Upper lobe of right lung (tissue), 1 donor: ENCODE measurements around the gene SLU7. TPM values are rescaled to one million over a fixed set of nuclear protein-coding genes. Genes with fewer than 3 reads are reported as not detected.

Experiments
- ATAC-seq: fragments of 200-7000 bp; cut with Tn5 transposase; one replicate; pipeline ENCODE4 v1.9.1; 2020; ENCODE audit warnings: mild to moderate bottlenecking, moderate library complexity
- DNase-seq: peaks from one replicate; pipeline ENCODE4 v3.0.0-alpha.2; 2020
- H3K27ac ChIP-seq: fragments of 200-600 bp; one replicate; pipeline ENCODE4 v1.8.0; 2022
- H3K27me3 ChIP-seq: fragments of 200-600 bp; one replicate; pipeline ENCODE4 v1.8.0; 2022; ENCODE audit warnings: mild to moderate bottlenecking
- H3K36me3 ChIP-seq: fragments of 200-600 bp; one replicate; pipeline ENCODE4 v1.8.0; 2022
- H3K4me1 ChIP-seq: fragments of 200-600 bp; one replicate; pipeline ENCODE4 v1.8.0; 2022
- H3K4me3 ChIP-seq: fragments of 200-600 bp; one replicate; pipeline ENCODE4 v1.8.0; 2022; ENCODE audit warnings: mild to moderate bottlenecking
- H3K9me3 ChIP-seq: fragments of 200-600 bp; one replicate; pipeline ENCODE4 v1.8.0; 2022
- intact Hi-C: fragments of 100-400 bp; cut with DNase I; formaldehyde crosslinking; loops from one replicate; pipeline ENCODE4 v1.11.0; 2022
- total RNA-seq: library from RNA; stranded (reverse); fragmentation: NEBNext Ultra II Directional; extraction: Animal tissue kit (Norgen Biotek cat#: 25700); gene quantifications from one replicate; pipeline ENCODE4 v1.2.1, GENCODE V29; 2021
- TF ChIP-seq, protein P1 (sequence below): fragments of 200-600 bp; IDR thresholded peaks from one replicate; pipeline ENCODE4 v1.8.0; 2022; ENCODE audit warnings: antibody characterized with exemption
- donor health status: DM: no; HTN: yes; CAD: no; lungs with severe emphysema.

SLU7 gene
- total RNA-seq, 1 donor from 2014 or later, result 49.2 TPM

DNA sequence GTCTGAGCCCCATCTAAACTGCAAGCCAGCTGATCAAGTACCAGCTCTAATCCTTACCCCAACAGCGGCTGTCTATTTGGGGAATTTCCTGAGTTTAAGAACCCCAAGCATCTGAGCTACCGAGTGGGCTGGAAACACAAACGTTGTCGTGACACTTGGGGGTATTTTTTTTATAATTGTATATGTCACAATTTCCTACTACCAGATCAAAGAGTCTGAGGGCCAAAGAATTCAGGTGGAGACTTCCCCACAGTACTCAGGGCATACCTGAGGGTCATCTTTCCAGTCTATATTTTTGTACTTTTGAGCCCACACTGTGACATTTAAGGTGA, 45.6 kb upstream of the SLU7 start:
- Histone ChIP-seq H3K36me3 (no peaks in the 10 kb centered on the region), H3K4me1 (peaks cover 20% of the 10 kb centered on the region), H3K27ac (no peak overlapping the region), H3K9me3 (no peaks in the 10 kb centered on the region), H3K27me3 (no peaks in the 10 kb centered on the region), H3K4me3 (no peak overlapping the region)
- intact Hi-C loops, result no loop called here
- DNase-seq (no peak), ATAC-seq (no peak)
- TF ChIP-seq, protein P1, sequence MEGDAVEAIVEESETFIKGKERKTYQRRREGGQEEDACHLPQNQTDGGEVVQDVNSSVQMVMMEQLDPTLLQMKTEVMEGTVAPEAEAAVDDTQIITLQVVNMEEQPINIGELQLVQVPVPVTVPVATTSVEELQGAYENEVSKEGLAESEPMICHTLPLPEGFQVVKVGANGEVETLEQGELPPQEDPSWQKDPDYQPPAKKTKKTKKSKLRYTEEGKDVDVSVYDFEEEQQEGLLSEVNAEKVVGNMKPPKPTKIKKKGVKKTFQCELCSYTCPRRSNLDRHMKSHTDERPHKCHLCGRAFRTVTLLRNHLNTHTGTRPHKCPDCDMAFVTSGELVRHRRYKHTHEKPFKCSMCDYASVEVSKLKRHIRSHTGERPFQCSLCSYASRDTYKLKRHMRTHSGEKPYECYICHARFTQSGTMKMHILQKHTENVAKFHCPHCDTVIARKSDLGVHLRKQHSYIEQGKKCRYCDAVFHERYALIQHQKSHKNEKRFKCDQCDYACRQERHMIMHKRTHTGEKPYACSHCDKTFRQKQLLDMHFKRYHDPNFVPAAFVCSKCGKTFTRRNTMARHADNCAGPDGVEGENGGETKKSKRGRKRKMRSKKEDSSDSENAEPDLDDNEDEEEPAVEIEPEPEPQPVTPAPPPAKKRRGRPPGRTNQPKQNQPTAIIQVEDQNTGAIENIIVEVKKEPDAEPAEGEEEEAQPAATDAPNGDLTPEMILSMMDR, result no peak

DNA sequence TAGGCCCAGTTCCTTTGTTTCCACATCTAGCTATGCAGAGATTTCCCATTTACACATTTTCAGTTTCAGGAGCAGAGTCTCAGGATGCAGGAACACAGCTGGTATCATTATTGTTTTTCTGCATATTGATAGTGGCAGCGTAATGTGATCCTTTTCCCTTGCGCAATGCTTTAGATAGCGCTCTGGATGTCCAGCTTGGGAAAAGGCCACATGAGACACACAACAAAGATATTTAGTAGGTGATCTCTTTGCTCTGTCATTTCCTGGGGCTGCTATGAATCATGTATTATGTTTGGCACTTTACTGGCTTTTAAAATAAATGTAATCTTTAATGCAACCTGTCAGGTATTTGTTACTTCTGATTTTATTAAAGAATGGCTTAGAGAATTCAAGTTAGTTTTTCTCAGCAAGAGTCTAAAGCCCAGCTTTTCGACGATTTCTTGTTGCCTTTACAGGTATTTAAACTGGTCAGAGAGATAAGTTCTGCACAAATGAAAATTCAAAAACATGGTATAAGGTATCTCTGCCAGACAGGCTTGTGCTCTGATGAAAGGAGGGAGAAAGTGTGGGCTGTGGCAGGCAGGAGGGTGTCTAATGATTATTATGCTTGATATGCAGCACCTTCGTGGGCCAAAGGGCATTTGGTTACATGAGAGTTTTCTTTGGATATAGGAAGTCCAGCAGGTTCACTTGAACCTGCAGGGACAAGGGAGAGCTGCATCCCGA, 45.0 kb upstream of the SLU7 start:
- no peaks in the 10 kb centered on the region for H3K9me3 ChIP-seq
- intact Hi-C loops, result no loop called here
- TF ChIP-seq, protein P1, result no peak
- H3K27ac ChIP-seq, result no peak overlapping the region
- peaks cover 20% of the 10 kb centered on the region for H3K4me1 ChIP-seq
- no peaks in the 10 kb centered on the region for H3K27me3 ChIP-seq
- H3K4me3 ChIP-seq, result no peak overlapping the region
- H3K36me3 ChIP-seq, result no peaks in the 10 kb centered on the region
- ATAC-seq (no peak), DNase-seq (no peak)

DNA sequence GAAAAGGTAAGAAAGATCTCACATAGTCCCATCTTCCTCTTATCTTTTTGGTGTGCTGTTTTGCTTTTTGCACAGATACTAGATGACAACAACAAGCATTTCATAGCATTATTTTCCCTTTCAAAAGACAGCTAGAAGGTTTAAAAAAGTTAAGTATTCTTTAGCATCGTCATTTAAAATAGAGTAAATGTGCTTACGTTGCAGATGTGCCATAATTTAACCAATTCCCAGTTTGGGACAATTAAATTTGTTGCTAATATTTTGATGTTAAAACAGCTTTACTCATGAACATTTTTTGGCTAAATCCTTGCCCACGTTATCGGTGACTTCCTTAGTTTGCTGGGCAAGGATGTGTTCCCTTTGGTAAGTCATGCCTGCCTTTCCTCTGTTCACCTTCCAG, 44.3 kb upstream of the SLU7 start:
- H3K36me3 ChIP-seq, result no peaks in the 10 kb centered on the region
- no peaks in the 10 kb centered on the region for H3K9me3 ChIP-seq
- H3K27ac ChIP-seq, result no peak overlapping the region
- DNase-seq (no peak), ATAC-seq (no peak)
- H3K4me1 ChIP-seq, result peaks cover 19% of the 10 kb centered on the region
- TF ChIP-seq, protein P1, result no peak
- no peak overlapping the region for H3K4me3 ChIP-seq
- intact Hi-C loops, result no loop called here
- H3K27me3 ChIP-seq, result no peaks in the 10 kb centered on the region

DNA sequence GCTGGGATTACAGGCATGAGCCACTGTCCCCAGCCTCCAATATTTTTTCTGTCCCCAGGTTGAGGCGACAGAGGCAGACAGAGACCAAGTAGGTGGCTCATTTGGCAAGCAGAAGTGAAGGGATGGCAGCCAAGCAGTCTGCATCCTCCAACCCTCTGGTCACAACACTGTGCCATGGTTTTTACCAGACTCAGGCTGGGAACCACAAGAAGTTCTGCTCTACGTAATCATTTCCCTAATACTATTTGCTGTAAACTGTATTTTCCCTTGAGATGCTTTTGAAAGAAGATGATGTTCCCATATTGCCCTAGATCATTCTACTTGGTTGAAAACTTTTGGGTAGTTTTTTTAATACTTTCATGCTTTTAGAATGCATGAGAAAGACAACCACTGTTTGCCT, 43.3 kb upstream of the SLU7 start:
- intact Hi-C loops, result no loop called here
- DNase-seq (no peak), ATAC-seq (no peak)
- TF ChIP-seq, protein P1, result no peak
- Histone ChIP-seq H3K27me3 (no peaks in the 10 kb centered on the region), H3K4me3 (no peak overlapping the region), H3K27ac (no peak overlapping the region), H3K36me3 (no peaks in the 10 kb centered on the region), H3K4me1 (peaks cover 8% of the 10 kb centered on the region), H3K9me3 (no peaks in the 10 kb centered on the region)

DNA sequence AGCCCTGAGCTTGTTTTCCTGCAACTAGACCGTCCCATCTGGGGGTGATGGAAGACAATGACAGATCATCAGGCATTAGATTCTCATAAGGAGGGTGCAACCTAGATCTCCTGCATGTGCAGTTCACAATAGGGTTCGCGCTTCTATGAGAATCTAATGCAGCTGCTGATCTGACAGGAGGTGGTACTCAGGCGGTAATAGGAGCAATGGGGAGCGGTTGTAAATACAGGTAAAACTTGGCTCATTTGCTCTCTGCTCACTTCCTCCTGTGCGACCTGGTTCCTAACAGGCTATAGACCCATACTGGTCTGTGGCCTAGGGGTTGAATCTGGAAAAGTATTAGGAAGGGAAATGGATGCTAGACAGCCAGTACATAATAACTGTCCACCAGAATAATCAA, 42.5 kb upstream of the SLU7 start:
- ATAC-seq, result no peak

More for the DNA sequence above, 42.5 kb upstream of the SLU7 start:
- DNase-seq, result no peak
- TF ChIP-seq, protein P1, result no peak
- H3K4me1 ChIP-seq, result peaks cover under 1% of the 10 kb centered on the region
- H3K27me3 ChIP-seq, result no peaks in the 10 kb centered on the region
- intact Hi-C loops, result no loop called here
- no peaks in the 10 kb centered on the region for H3K9me3 ChIP-seq
- no peak overlapping the region for H3K4me3 ChIP-seq
- H3K36me3 ChIP-seq, result no peaks in the 10 kb centered on the region
- no peak overlapping the region for H3K27ac ChIP-seq
